Bronchial epithelial cell (primary cell): ENCODE results near the gene RSPH6A. TPM values are rescaled to one million over a fixed set of nuclear protein-coding genes. Genes with fewer than 3 reads are reported as not detected.
"Not testable (repeated sequence)": the region's sequence is repeated elsewhere in the genome, so short reads cannot be mapped to it uniquely, and the experiment has no call there.

Source experiments
- DNase-seq: peaks from one replicate; pipeline ENCODE4 v3.0.0-alpha.2; 2010; ENCODE audit warnings: low read depth
- FAIRE-seq: peaks from 2 replicates; lab custom pipeline; 2011; peaks lifted over from hg19 to GRCh38; lab: Jason Lieb, UNC
- H3K27me3 ChIP-seq: 2 replicates; pipeline ENCODE4 v1.5.1; 2011; ENCODE audit warnings: low read length; ENCODE audit not compliant: control insufficient read depth, insufficient read depth
- H3K36me3 ChIP-seq: 2 replicates; pipeline ENCODE4 v1.5.1; 2011; ENCODE audit warnings: low read length; ENCODE audit not compliant: control insufficient read depth, insufficient read depth
- H3K4me3 ChIP-seq: 2 replicates; pipeline ENCODE4 v1.5.1; 2011; ENCODE audit warnings: mild to moderate bottlenecking, low read depth, low read length, control low read depth
- CTCF ChIP-seq: IDR thresholded peaks from 2 replicates; pipeline ENCODE4 v1.5.1; 2011; ENCODE audit warnings: mild to moderate bottlenecking, moderate library complexity, low read length, control low read depth, inconsistent platforms; ENCODE audit not compliant: insufficient read depth, severe bottlenecking
- total RNA-seq: library from RNA; depleted of rRNA; stranded (reverse); fragments of >200 nt; gene quantifications from 2 replicates; pipeline ENCODE4 v1.2.1, GENCODE V29; 2014

The RSPH6A gene
- total RNA-seq, 1 donor from 2014 or later: not detected

GRCh38 chr19:45804959-45805230 is 10.2 kb downstream of the RSPH6A start:
- H3K27me3 ChIP-seq: no peaks in the 10 kb centered on the region
- no peak overlapping the region for H3K4me3 ChIP-seq
- no peak for FAIRE-seq

GRCh38 chr19:45804140-45804958 is 10.8 kb downstream of the RSPH6A start:
- FAIRE-seq (no peak), DNase-seq (no peak)
- H3K27me3 ChIP-seq: no peaks in the 10 kb centered on the region
- no peaks in the 10 kb centered on the region for H3K36me3 ChIP-seq
- no peak overlapping the region for H3K4me3 ChIP-seq
- no peak for TF ChIP-seq CTCF

More at GRCh38 chr19:45804959-45805230, 10.2 kb downstream of the RSPH6A start:
- H3K36me3 ChIP-seq: no peaks in the 10 kb centered on the region
- no peak for TF ChIP-seq CTCF
- DNase-seq: no peak

GRCh38 chr19:45801603-45802175 is 13.4 kb downstream of the RSPH6A start:
- DNase-seq (no peak), FAIRE-seq (peak; percentile 87)
- no peak for TF ChIP-seq CTCF

GRCh38 chr19:45800070-45800553 is 15.0 kb downstream of the RSPH6A start:
- DNase-seq: peak; percentile 42
- no peaks in the 10 kb centered on the region for H3K36me3 ChIP-seq
- FAIRE-seq: peak; percentile 55
- no peak overlapping the region for H3K4me3 ChIP-seq
- no peak for TF ChIP-seq CTCF
- no peaks in the 10 kb centered on the region for H3K27me3 ChIP-seq

More at GRCh38 chr19:45801603-45802175, 13.4 kb downstream of the RSPH6A start:
- H3K36me3 ChIP-seq: no peaks in the 10 kb centered on the region
- H3K4me3 ChIP-seq: no peak overlapping the region
- H3K27me3 ChIP-seq: no peaks in the 10 kb centered on the region

GRCh38 chr19:45799541-45799940 is 15.6 kb downstream of the RSPH6A start:
- not testable (repeated sequence) for H3K4me3 ChIP-seq, H3K27me3 ChIP-seq, H3K36me3 ChIP-seq, DNase-seq, FAIRE-seq

GRCh38 chr19:45798995-45799517 is 16.1 kb downstream of the RSPH6A start:
- no peaks in the 10 kb centered on the region for H3K36me3 ChIP-seq
- H3K4me3 ChIP-seq: no peak overlapping the region
- peak; percentile 73 for FAIRE-seq
- DNase-seq: peak; percentile 50
- peak; percentile 70 for TF ChIP-seq CTCF
- no peaks in the 10 kb centered on the region for H3K27me3 ChIP-seq
